Measurements from ENCODE around the gene VAC14.

Gene VAC14

DNA sequence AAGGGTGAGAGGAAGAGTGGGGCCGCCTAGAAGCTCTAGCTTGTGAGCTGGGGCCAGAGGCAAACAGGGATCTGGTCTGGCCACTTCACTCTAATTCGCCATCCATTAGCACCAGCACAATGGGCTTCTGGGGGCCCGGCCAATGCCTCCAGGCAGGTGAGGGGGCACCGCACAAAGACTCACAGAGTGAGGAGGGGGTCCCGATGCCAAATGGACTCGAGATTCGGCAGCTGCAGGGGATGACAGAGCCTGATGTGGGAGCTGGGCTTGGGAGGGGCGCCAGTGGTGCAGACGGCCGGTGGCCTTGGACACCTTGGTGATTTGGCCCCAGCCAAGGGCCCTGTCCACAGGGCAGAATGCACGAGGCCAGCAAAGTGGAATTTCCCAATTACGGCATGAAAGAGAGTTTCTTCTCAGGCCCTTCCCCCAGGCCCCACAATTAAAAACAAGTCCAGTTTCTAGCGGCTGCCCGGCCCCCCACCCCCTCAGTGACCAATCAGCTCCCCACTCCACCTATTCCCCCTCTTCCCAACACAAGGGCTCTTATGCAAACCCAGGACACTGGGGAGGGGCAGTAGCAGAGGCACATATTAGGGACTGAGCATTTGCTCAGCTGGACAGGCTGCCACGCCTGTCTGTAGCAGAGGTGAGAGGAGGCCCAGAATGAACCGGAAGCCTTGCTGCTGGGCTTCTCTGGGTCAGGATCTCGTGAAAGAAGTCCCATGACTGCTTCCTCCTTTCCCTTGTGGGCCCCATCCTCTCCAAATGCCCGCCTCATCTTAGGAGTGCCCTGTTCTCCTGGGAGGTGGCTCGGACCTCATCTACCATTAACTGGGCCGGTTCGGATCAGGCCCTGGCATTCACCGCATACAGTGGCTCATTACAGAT, 75.7 kb downstream of the VAC14 start:
- Mint-ChIP-seq H3K9me3 (no peaks in the 10 kb centered on the region), H3K4me3 (no peak overlapping the region), H3K27ac (no peak overlapping the region), H3K27me3 (ENCODE audit: low read depth) (no peaks in the 10 kb centered on the region), H3K36me3 (ENCODE audit: low read depth) (peaks cover 2% of the 10 kb centered on the region), H3K4me1 (ENCODE audit: low read depth) (no peaks in the 10 kb centered on the region)
- no peak for DNase-seq (ENCODE audit: low spot score)

DNA sequence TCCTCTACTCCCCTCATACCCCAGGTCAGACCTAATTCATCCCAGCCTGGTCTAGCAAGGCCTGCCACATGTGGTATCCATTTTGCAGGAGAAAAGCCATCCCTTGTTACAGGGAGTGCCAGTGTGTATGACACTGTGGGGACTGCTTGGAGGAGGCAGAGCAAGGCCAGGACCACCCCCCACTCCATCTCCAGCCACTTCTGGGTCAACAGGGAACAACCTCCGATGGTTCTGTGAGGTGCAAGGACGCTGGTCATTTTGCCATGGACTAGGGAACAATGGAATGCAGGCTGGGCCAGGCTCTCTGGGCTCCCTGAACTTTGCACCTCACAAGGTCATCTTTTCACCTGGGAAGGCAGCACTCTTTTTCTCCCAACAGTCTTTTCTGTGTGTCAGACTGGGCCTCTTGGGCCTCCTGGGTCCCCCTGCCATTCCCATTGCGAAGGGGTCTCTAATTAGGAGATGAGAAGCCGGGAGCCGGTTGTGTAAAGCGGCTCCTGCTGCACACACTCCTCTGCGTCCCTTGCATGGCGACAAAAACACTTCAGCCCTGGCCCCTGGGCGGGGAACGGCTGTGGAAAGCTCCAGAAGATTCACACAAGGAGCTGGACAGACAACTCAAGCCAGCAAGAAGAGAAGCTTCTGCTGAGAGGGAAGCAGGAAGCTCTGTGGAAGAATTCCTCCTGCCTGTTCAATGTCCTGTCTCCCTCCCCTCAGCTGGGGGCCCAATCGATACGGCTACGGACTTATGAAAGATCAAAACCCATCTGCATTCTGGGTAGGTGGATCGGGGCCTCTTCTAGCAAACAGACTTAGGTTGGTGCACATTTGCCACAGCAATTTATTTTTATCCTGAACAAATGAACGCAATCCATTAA, 76.6 kb downstream of the VAC14 start:
- H3K27ac Mint-ChIP-seq: no peak overlapping the region
- no peak for DNase-seq (ENCODE audit: low spot score)
- H3K9me3 Mint-ChIP-seq: no peaks in the 10 kb centered on the region
- H3K36me3 Mint-ChIP-seq (ENCODE audit: low read depth): peaks cover 2% of the 10 kb centered on the region
- H3K27me3 Mint-ChIP-seq (ENCODE audit: low read depth): no peaks in the 10 kb centered on the region
- no peak overlapping the region for H3K4me3 Mint-ChIP-seq
- H3K4me1 Mint-ChIP-seq (ENCODE audit: low read depth): no peaks in the 10 kb centered on the region

DNA sequence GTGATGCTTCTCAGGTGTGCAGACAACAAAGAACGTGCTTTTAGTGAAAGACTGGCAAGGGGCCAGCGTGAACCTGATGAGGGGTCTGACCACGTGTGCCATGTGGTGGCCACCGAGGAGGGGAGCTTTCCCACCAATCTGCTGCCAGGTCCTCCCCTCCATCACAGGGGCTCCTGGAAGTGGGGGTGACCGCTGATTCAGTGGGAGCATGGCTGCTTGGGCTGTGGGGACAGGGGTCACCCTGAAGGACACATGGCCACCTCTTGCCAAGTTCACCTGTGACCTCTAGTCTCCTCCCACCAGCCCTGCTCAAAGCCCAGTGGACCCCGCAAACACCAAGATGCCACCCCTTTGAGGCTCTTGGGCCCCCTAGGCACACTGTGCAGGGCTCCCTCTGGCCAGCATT, 77.2 kb downstream of the VAC14 start:
- Mint-ChIP-seq H3K27me3 (ENCODE audit: low read depth) (no peaks in the 10 kb centered on the region), H3K27ac (no peak overlapping the region), H3K4me3 (no peak overlapping the region), H3K4me1 (ENCODE audit: low read depth) (no peaks in the 10 kb centered on the region), H3K9me3 (no peaks in the 10 kb centered on the region), H3K36me3 (ENCODE audit: low read depth) (peaks cover 4% of the 10 kb centered on the region)
- no peak for DNase-seq (ENCODE audit: low spot score)

DNA sequence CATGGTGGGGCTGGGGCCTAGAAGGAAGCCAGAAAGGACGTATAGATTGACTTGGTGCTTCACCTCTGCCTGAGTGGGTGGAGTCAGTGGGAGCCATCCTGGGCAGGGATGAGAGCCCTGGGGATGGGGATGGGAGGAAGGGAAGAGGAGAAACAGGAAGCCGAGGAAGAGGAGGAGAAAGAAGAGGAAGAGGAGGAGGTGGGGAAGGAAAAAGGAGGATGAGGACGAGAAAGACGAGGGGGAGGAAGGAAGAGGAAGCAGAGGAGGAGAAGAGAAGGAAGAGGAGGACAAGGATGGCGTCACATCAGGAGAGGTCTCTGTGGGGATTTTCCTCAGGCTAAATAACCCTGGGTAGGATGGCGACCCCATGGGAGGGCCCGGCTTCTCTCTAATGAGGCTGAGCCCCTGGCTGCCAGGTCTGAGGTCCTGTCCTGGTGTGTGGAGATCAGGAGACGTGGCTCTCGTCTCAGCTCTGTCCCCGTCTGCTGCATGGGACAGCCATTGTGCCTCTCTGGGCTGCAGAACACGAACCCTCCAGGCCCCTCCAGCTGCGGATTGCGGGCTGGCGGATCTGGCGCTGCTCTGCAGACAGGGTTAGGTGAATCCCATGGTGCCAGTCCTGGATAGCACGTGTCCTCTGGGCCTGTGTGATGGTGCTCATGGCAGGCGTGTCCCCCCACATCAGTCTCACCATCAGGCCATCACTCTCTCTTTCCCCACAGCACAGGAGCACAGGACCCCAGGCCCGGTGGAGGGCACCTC, 79.6 kb downstream of the VAC14 start:
- H3K4me1 Mint-ChIP-seq (ENCODE audit: low read depth): no peaks in the 10 kb centered on the region
- H3K4me3 Mint-ChIP-seq: no peak overlapping the region
- H3K9me3 Mint-ChIP-seq: no peaks in the 10 kb centered on the region
- DNase-seq (ENCODE audit: low spot score): no peak
- H3K27ac Mint-ChIP-seq: no peak overlapping the region
- peaks cover 4% of the 10 kb centered on the region for H3K36me3 Mint-ChIP-seq (ENCODE audit: low read depth)
- no peaks in the 10 kb centered on the region for H3K27me3 Mint-ChIP-seq (ENCODE audit: low read depth)

DNA sequence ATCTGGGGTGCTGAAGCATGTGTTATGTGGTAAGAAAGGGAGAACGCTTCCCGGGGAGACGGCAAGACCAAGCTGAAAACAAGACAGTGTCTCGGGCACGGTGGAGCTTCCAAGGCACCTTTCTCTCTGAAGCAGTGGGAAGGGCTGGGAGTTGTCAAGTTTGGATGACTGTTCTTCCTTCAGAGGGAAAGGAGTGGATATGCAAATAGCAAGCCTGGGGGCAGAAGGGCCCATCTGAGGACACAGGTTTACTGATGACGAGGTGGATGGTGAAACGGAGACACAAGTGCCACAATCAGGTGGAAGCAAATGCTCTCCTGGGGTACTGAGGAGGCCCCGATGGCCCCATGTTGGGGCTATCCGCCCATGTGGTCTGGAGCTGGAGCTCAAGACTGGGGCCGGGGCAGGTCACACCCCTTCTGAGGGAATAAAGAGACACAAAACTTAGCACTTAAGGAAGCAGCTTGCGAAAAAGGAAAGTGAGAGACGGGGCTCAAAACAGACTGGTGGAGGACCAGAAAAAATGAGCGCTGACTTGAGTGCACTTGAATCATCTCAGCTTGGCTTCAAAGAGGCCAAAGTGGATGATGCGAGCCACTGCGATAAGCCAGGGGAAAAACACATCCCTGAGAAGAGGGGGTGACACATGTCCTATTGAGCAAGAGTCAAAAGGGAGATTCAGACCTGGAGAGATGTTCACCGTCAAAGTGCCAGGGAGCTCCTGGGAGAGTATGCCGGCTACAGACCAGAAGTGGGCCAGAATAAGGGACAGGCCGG, 80.3 kb downstream of the VAC14 start:
- no peak for DNase-seq (ENCODE audit: low spot score)
- H3K4me3 Mint-ChIP-seq: no peak overlapping the region

DNA sequence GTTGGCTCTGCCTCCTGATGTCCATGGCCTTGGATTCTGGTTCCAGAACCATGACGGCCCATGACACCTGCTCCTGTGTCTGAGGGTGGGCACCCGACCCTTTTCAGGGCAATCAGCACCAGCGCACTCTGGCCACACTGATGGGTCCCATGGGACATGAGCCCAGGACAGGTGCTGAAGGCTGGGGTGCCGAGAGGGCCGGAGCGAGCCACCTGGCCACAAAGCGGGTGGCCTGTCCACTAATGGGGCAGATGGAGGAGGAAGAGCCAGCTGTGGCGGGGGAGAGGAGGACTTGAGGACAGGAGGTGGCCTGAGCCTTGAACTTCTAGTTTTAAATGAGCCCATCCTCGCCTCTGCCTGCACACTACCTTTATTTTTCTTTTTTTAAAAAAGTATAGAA, 83.9 kb downstream of the VAC14 start:
- DNase-seq (ENCODE audit: low spot score): no peak
- no peaks in the 10 kb centered on the region for H3K4me1 Mint-ChIP-seq (ENCODE audit: low read depth)
- H3K27me3 Mint-ChIP-seq (ENCODE audit: low read depth): no peaks in the 10 kb centered on the region
- no peak overlapping the region for H3K4me3 Mint-ChIP-seq
- peaks cover 4% of the 10 kb centered on the region for H3K36me3 Mint-ChIP-seq (ENCODE audit: low read depth)
- no peak overlapping the region for H3K27ac Mint-ChIP-seq
- no peaks in the 10 kb centered on the region for H3K9me3 Mint-ChIP-seq

More for the DNA sequence above, 80.3 kb downstream of the VAC14 start:
- Mint-ChIP-seq H3K27me3 (ENCODE audit: low read depth) (no peaks in the 10 kb centered on the region), H3K9me3 (no peaks in the 10 kb centered on the region), H3K36me3 (ENCODE audit: low read depth) (peaks cover 4% of the 10 kb centered on the region), H3K27ac (no peak overlapping the region), H3K4me1 (ENCODE audit: low read depth) (no peaks in the 10 kb centered on the region)

DNA sequence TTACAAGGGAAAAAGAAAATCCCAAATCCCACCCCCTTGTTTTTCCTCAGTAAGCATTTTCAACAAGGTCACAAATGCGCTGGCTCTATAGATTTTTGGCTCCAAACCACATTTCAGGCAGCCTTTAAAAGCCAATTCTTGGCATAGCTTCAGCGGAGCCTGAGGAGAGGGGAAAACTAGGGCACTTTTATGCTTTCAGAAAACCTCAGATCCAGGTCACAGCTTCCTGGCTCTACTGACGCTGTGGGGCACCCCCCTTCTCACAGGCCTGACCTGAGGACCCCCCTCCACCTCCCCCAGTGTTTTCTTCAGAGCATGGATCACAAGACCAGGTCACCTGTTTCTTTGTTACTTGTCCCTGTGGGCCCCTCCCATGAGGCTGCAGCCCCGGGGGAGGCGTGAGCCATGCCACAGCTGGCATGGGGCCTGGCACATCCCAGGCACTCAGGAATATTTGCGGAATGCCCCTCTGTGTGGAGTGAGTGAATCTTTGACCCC, 85.0 kb downstream of the VAC14 start:
- no peaks in the 10 kb centered on the region for H3K9me3 Mint-ChIP-seq
- DNase-seq (ENCODE audit: low spot score): no peak
- H3K36me3 Mint-ChIP-seq (ENCODE audit: low read depth): peaks cover 4% of the 10 kb centered on the region
- H3K27me3 Mint-ChIP-seq (ENCODE audit: low read depth): no peaks in the 10 kb centered on the region
- no peak overlapping the region for H3K4me3 Mint-ChIP-seq
- no peaks in the 10 kb centered on the region for H3K4me1 Mint-ChIP-seq (ENCODE audit: low read depth)
- no peak overlapping the region for H3K27ac Mint-ChIP-seq

DNA sequence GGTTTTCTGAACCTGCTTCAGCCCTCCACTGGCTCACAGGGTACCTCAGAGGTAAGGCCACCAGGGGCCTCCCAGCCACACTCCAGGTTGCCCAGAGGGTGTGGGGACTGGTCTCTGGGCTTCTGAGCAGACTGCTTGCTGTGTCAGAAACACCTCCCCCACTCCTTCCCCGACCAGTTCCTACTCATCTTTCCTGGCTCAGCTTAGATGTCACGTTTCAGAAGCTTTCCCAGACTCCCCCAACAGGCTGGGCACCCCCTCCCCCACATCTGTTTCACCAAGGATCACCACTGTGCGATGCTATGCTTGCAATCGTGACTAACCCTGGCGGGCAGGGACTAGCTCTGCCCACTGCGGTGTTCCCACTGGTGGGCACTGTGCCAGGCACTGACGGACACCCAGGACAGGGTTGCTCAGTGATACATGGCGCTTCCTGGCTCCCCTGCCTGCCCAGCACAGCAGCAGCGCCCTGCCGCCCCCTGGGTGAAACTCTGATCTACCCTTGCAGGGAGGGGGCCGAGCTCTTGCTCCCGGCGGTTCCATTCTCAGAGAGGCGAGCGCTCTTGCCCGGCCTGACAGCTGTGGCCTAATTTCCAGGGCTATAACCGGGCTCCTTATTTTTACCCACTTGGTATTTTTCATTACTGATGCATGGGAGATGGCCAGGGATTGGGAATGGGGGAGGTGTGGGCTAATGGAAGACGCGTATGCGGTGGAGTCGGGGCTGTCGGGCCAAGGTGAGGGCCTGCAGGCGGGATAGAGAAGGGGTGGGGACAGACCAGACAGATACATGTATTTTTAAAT, 85.7 kb downstream of the VAC14 start:
- peaks cover 4% of the 10 kb centered on the region for H3K36me3 Mint-ChIP-seq (ENCODE audit: low read depth)
- H3K9me3 Mint-ChIP-seq: no peaks in the 10 kb centered on the region
- peak overlapping the region; percentile 36 for H3K27ac Mint-ChIP-seq
- no peak for DNase-seq (ENCODE audit: low spot score)
- H3K4me1 Mint-ChIP-seq (ENCODE audit: low read depth): no peaks in the 10 kb centered on the region
- no peaks in the 10 kb centered on the region for H3K27me3 Mint-ChIP-seq (ENCODE audit: low read depth)
- H3K4me3 Mint-ChIP-seq: no peak overlapping the region

DNA sequence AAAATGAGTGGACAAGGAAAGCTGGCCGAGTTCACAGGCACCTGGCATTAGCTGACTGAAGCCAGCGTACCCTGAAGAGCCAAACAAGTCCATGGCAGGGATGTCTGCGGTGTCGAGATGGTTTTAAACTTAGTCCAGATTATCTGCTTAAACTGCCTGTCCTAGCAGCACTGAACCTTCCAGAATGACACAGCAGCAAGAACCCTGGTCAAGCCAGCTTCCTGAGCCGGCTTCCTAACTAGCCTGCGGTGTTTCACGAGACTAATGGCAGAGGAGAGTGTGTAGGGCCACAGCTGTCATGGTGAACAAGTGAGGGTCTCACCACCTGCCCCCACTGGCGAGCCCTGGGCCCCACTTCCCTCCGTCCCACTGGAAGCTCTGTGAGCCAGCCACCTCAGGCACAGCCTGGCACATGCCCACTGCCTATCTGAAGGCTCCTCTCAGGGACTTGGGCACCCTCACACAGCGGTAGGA, 86.3 kb downstream of the VAC14 start:
- Mint-ChIP-seq H3K4me1 (ENCODE audit: low read depth) (no peaks in the 10 kb centered on the region), H3K9me3 (no peaks in the 10 kb centered on the region), H3K27ac (no peak overlapping the region), H3K27me3 (ENCODE audit: low read depth) (no peaks in the 10 kb centered on the region), H3K4me3 (no peak overlapping the region), H3K36me3 (ENCODE audit: low read depth) (peaks cover 2% of the 10 kb centered on the region)
- no peak for DNase-seq (ENCODE audit: low spot score)

DNA sequence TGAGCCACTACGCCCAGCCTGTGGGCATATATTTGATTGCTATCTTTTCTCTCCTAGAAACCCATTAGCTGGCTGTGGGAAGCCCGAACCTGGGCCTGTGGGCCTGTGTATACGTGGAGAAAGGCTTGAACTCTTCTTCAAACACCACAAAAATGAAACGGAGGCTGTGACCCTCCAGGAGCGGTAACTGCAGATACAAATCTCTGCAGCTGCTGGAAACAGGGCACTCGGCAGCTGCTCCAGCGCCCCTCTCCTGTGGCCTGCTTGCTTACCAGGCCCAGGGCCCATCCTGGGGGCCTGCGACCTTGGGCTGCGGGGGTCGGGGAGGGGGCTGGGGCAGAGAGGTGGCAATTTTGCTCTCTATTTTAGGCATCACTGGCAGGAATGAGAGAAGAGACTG, 87.1 kb downstream of the VAC14 start:
- peaks cover under 1% of the 10 kb centered on the region for H3K36me3 Mint-ChIP-seq (ENCODE audit: low read depth)
- DNase-seq (ENCODE audit: low spot score): no peak
- H3K9me3 Mint-ChIP-seq: no peaks in the 10 kb centered on the region
- H3K27ac Mint-ChIP-seq: no peak overlapping the region
- H3K4me3 Mint-ChIP-seq: no peak overlapping the region
- no peaks in the 10 kb centered on the region for H3K27me3 Mint-ChIP-seq (ENCODE audit: low read depth)
- H3K4me1 Mint-ChIP-seq (ENCODE audit: low read depth): no peaks in the 10 kb centered on the region

DNA sequence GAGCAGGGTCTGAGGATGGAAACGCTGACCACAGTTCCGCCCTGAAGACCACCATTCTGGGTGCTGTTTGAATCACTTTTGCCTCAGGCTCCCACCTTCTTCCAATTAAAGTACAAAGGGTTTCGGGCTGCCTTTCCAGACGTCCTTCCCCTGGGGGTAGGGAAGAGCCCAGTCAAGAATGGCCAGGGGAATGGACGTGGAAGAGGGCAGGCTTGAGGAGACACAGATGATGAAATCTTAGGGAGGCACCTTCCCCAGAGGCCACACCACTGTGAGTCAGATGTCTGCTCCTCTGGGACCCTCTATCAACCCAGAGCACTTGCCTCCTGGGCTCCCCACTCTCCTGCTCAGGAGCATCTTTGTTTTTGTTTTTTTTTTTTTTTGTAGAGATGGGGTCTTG, 87.6 kb downstream of the VAC14 start:
- H3K36me3 Mint-ChIP-seq (ENCODE audit: low read depth): no peaks in the 10 kb centered on the region
- no peak for DNase-seq (ENCODE audit: low spot score)
- H3K4me1 Mint-ChIP-seq (ENCODE audit: low read depth): no peaks in the 10 kb centered on the region
- no peaks in the 10 kb centered on the region for H3K27me3 Mint-ChIP-seq (ENCODE audit: low read depth)
- no peaks in the 10 kb centered on the region for H3K9me3 Mint-ChIP-seq
- H3K27ac Mint-ChIP-seq: no peak overlapping the region
- H3K4me3 Mint-ChIP-seq: no peak overlapping the region

DNA sequence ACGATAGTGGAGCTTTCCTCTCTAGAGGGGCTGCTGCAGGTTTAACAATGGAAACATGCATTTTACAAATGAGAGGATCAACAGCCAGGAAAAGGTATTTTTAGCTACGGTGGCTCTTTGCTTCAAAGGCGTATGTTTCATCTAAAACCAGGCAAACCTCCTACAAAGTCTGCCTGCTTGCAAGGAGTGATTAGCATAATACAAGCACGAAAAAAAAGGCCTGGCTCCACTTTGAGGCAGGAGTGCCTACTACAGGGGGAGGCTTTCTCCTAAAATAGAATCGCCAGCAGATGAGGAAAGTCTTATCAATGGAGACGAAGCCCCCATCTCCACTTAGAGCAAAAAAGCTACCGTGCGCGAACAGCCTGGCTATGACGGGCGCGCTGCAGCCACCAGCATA, 88.0 kb downstream of the VAC14 start:
- Mint-ChIP-seq H3K4me1 (ENCODE audit: low read depth) (no peaks in the 10 kb centered on the region), H3K36me3 (ENCODE audit: low read depth) (no peaks in the 10 kb centered on the region), H3K27me3 (ENCODE audit: low read depth) (no peaks in the 10 kb centered on the region), H3K9me3 (no peaks in the 10 kb centered on the region), H3K27ac (no peak overlapping the region), H3K4me3 (no peak overlapping the region)
- no peak for DNase-seq (ENCODE audit: low spot score)

Measured in T-helper 2 cell treated with Interferon-gamma antibody and Interleukin-4, amounts not matched to agents 5 μg/mL and 100 μg/mL, for 36 hours (primary cell).